Progenitor cell of endocrine pancreas (in vitro differentiated cells): ENCODE results near the gene DTNBP1. TPM values are rescaled to one million over a fixed set of nuclear protein-coding genes. Genes with fewer than 3 reads are reported as not detected.

Experiments used
- DNase-seq: peaks from one replicate; pipeline ENCODE4 v3.0.0; 2021; ENCODE audit warnings: low spot score; ENCODE audit not compliant: unreplicated experiment
- H3K27ac Mint-ChIP-seq: 2 replicates; pipeline ENCODE4 v1.8.0; 2021; ENCODE audit warnings: mild to moderate bottlenecking, moderate library complexity, mixed read lengths
- H3K27me3 Mint-ChIP-seq: 2 replicates; pipeline ENCODE4 v1.8.0; 2021; ENCODE audit warnings: mixed read lengths
- H3K36me3 Mint-ChIP-seq: 2 replicates; pipeline ENCODE4 v1.8.0; 2022; ENCODE audit warnings: mixed read lengths; ENCODE audit not compliant: insufficient read depth
- H3K4me1 Mint-ChIP-seq: 2 replicates; pipeline ENCODE4 v1.8.0; 2021; ENCODE audit warnings: low read depth, mixed read lengths
- H3K4me3 Mint-ChIP-seq: 2 replicates; pipeline ENCODE4 v1.8.0; 2021; ENCODE audit warnings: low read depth, mild to moderate bottlenecking, moderate library complexity, mixed read lengths
- H3K9me3 Mint-ChIP-seq: 2 replicates; pipeline ENCODE4 v1.8.0; 2021; ENCODE audit warnings: low read depth, mixed read lengths
- CTCF ChIP-seq: fragments of 200-600 bp; sonication (generic); IDR thresholded peaks from one replicate; pipeline ENCODE4 v1.5.0; 2021; ENCODE audit warnings: antibody characterized with exemption, mild to moderate bottlenecking; ENCODE audit not compliant: unreplicated experiment
- total RNA-seq: library from RNA; stranded (reverse); gene quantifications from 2 replicates; pipeline ENCODE4 v1.2.1, GENCODE V29; 2021

Gene DTNBP1
- total RNA-seq, 1 donor from 2014 or later: 17.7 TPM

DNA sequence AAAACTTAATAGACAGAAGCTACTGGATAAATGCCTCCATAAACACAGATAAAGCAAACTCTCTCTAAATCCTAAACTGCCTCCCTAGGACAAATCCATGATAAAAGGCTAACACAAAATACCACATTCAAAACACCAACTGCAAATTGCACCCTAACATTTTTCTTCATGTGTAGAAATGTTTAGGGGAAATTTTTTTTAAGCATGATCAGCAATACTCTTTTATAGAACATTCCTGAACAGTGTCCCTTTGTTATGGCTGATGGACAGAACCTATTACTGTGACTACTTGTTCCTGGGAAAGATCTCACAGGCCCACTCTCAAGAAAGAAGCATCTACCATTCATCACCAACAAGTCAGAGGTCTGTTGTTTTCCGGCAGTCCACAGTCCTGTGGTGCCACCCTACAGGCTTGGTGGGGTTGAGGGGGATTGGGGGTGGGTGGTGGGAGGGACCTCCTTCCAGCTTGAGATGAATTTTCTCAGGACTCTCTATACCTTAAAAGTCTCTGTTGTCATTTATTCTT is 64.5 kb downstream of the DTNBP1 start:
- DNase-seq: no peak
- no peaks in the 10 kb centered on the region for H3K27me3 Mint-ChIP-seq
- no peaks in the 10 kb centered on the region for H3K9me3 Mint-ChIP-seq
- no peak overlapping the region for H3K4me3 Mint-ChIP-seq
- no peaks in the 10 kb centered on the region for H3K4me1 Mint-ChIP-seq
- H3K27ac Mint-ChIP-seq: no peak overlapping the region
- no peaks in the 10 kb centered on the region for H3K36me3 Mint-ChIP-seq
- no peak for TF ChIP-seq CTCF

DNA sequence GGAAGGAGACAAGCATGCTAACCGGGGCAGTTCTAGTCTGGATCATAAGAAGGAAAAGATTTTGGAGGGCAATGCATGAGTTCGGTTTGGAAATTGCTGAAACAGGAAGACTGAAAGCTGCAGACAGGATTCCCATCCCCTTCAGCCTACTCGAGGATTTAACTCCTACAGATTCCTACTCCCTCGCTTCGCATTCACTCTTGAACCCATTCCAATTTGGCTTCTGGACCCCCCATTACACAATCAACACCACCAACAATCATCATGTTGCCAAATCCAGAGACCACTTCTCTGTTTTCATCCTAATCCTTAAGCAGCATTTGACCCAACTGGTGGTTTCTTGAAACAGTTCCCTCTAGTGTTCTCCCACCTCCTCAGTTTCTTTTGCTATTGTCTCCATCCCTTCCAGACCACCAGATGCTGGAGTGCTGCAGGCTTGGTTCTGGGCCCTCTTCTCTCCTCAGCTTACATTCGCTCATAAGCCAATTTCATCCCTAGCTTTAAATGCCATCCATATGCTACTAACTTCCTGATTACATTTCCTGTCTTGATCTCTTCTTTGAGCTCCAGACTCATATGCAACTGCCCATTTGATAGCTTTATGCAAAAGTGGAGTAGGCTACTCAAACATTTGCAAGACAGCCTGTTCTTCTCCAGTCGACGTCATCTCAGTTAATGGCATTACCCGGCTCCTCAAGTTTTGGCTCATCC is 66.5 kb downstream of the DTNBP1 start:
- Mint-ChIP-seq H3K27me3 (no peaks in the 10 kb centered on the region), H3K4me1 (peaks cover 11% of the 10 kb centered on the region), H3K4me3 (no peak overlapping the region), H3K9me3 (no peaks in the 10 kb centered on the region), H3K27ac (no peak overlapping the region), H3K36me3 (no peaks in the 10 kb centered on the region)
- no peak for DNase-seq
- no peak for TF ChIP-seq CTCF

- no peak for DNase-seq
- H3K27me3 Mint-ChIP-seq: no peaks in the 10 kb centered on the region
- H3K36me3 Mint-ChIP-seq: no peaks in the 10 kb centered on the region
- H3K4me3 Mint-ChIP-seq: no peak overlapping the region
- no peak for TF ChIP-seq CTCF
- peaks cover 11% of the 10 kb centered on the region for H3K4me1 Mint-ChIP-seq
- H3K27ac Mint-ChIP-seq: no peak overlapping the region
- no peaks in the 10 kb centered on the region for H3K9me3 Mint-ChIP-seq
These were observed 67.2 kb downstream of the DTNBP1 start for GRCh38 chr6:15595461-15596173.

DNA sequence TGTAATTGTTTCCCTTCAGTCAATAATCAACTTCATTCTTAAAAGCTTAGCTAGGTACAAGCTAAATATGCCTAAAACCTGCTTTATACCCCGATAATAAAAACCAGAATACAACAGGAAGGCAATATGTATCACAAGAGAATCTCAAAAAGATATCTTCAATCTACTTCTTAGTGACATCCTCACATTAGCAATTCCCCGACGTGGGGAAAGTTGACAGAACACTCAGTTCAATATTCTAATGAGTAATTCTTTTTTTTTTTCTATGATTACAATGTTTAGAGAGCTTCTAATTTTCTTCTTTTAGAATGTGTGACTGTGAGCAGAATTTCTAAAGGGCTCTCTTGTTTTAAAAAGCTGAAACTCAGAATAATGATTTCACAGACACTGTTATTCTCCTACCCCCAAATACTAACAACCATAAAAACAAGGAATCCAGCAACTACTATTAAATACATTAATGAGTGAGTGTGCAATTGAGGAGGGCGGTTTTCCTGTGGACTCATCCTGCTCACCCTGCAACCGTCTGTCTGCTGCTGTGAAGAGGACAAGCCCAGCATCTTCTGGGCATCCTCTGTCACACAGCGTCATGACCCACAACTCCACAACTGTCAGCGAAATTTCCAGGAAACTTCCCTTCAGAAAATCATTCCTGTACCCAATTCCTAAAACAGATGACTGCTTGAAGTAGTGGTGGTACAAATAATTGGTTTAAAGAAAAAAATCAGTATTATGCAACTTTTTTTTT is 68.1 kb downstream of the DTNBP1 start:
- Mint-ChIP-seq H3K27me3 (no peaks in the 10 kb centered on the region), H3K4me3 (no peak overlapping the region), H3K9me3 (no peaks in the 10 kb centered on the region), H3K27ac (no peak overlapping the region), H3K36me3 (no peaks in the 10 kb centered on the region), H3K4me1 (peaks cover 11% of the 10 kb centered on the region)
- no peak for DNase-seq
- TF ChIP-seq CTCF: no peak

- no peak for TF ChIP-seq CTCF
- Mint-ChIP-seq H3K27me3 (no peaks in the 10 kb centered on the region), H3K4me3 (no peak overlapping the region), H3K36me3 (no peaks in the 10 kb centered on the region), H3K27ac (no peak overlapping the region), H3K9me3 (no peaks in the 10 kb centered on the region), H3K4me1 (peaks cover 11% of the 10 kb centered on the region)
- DNase-seq: no peak
These were observed 69.0 kb downstream of the DTNBP1 start for GRCh38 chr6:15593798-15594197.
